Fibroblast of skin of left quadriceps (primary cell): Measurements from ENCODE around the gene PDP2.
"Not testable (repeated sequence)": the region's sequence is repeated elsewhere in the genome, so short reads cannot be mapped to it uniquely, and the experiment has no call there.

Experiments used
- DNase-seq, 2 experiments: peaks; one replicate each; pipeline ENCODE4 v3.0.0-alpha.2; 2013; ENCODE audit warnings: low read depth in 2 of 2

The PDP2 gene

GRCh38 chr16:66853261-66854139 lies 26.8 kb upstream of the PDP2 start:
- DNase-seq: no peak

DNA sequence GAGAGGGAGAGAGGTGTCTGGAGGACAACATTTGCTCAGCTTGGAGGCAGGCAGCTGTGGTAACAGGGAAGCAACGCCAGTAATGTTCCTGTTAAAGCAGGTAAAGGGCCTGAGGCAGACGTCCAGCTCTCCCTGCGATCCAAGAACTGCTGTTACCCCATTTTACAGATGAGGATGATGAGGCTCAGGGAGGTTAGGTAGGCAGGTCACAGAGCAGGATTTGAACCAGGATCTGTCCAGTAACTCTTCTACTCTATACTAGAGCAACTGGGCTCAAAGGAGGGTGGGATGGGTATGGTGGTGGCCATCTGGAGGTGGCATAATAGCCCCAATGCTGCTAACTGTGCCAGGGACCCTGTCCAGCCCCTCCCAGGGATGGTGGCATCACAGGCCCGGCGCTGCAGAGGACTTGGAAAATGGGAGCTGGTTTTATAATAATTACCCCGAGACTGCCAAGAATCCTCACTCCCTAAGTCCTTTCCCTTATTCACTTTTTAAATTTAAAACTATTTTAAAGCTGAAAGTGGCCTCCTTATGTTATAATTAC lies 24.1 kb upstream of the PDP2 start:
- DNase-seq: no peak

GRCh38 chr16:66856801-66857200 lies 23.5 kb upstream of the PDP2 start:
- no peak for DNase-seq

GRCh38 chr16:66857437-66857836 lies 22.9 kb upstream of the PDP2 start:
- DNase-seq: no peak

- no peak for DNase-seq
Observed at GRCh38 chr16:66858740-66859396, 21.4 kb upstream of the PDP2 start.

- DNase-seq: no peak
Observed at GRCh38 chr16:66859397-66860068, 20.8 kb upstream of the PDP2 start.

GRCh38 chr16:66862023-66862520 lies 18.2 kb upstream of the PDP2 start:
- no peak for DNase-seq

DNA sequence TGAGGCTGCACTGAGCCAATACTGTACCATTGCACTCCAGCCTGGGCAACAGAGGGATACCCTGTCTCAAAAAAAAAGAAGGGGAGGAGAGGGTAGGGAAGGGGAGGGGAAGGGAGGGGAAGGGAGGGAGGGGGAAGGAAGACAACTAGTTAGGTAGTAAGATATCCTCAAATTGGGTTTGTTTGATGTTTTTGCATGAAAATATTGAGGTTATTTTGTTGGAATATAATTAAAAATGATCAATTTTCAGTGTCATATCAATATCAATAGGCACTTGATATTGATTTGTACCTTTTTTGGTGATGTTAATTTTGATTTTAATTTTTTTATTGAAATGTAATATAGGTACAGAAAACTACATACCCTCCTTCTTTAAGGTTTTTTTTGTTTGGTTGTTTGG lies 16.6 kb upstream of the PDP2 start:
- no peak for DNase-seq

- DNase-seq: no peak
Observed at GRCh38 chr16:66869424-66869823, 10.9 kb upstream of the PDP2 start.

GRCh38 chr16:66871363-66871762 lies 9.0 kb upstream of the PDP2 start:
- not testable (repeated sequence) for DNase-seq

GRCh38 chr16:66871840-66872239 lies 8.5 kb upstream of the PDP2 start:
- no peak for DNase-seq

- DNase-seq: no peak
Observed at GRCh38 chr16:66872559-66872942, 7.8 kb upstream of the PDP2 start.

GRCh38 chr16:66872943-66873684 lies 7.2 kb upstream of the PDP2 start:
- DNase-seq: peak; percentile 97 to 98

- no peak for DNase-seq
Observed at GRCh38 chr16:66873685-66874055, 6.6 kb upstream of the PDP2 start.

DNA sequence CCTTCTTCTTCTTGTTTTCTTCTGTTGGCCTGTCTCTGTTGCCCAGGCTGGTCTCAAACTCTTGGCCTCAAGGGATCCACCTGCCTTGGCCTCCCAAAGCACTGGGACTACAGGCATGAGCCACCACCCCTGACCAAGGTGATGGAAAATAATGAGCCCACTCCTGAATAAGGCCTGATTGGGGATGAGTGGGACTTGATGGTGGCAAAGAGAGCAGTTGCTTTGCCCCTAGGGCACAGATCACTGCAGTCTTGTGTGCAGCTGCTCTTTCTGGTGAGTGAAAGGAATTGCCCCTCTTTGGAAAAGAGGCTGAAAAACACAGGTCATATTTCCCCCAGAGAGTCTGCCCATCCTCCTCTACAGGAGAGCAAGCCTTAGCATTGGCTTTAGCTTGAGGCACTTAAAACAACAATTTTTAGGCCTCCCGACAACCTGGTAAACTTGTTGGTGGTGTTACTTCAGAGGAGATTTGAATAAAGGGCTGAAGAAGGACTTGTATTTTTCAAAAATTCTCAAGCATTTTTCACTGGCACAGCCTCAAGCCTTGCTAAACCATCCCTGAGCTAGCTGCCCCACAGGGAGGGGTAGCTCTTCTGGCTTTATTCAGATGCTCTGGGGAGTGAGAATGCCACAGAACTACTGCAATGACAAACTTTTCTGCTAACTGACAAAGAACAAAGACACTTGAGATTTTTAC lies 6.1 kb upstream of the PDP2 start:
- peak in 1 of 2 experiments; percentile 9 for DNase-seq

- no peak for DNase-seq
Observed at GRCh38 chr16:66878067-66878466, 2.2 kb upstream of the PDP2 start.

DNA sequence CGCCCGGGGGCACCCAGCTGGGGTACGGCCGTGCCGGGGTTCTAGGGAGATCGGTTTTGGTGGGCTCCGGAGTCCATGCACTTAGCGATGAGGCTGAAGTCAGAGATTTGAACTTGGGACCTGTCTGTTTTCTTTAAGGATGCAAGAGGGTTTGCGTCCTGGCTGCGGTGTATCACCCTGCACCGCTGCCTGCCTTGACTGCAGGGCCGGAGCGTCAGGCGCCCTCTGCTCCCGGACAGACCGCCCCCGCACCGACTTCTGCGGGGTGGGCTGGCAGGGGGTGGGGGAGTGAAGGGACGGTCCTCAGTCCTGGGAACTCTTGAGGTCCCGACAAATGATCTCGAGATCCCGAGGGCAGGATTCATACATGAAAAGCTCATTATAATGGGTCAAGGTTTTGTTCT lies 701 bp downstream of the PDP2 start:
- no peak for DNase-seq

- DNase-seq: no peak
Observed at GRCh38 chr16:66881560-66881959, 1.2 kb downstream of the PDP2 start.

- DNase-seq: no peak
Observed at GRCh38 chr16:66881964-66882508, 1.7 kb downstream of the PDP2 start.

DNA sequence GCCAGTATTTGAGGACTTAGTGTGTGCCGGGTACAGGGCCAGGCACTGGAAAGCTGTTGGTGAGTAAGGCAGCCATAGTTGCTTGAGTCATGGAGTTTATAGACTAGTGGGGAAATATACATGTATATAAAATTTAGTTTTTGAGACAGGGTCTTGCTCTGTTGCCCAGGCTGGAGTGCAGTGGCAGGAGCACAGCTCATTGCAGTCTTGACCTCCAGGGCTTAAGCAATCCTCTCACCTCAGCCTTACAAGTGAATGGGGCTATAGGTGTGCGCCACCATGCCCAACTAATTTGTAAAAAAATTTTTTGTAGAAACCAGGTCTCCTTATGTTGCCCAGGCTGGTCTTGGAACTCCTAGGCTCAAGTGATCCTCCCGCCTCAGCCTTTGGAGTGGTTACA lies 2.4 kb downstream of the PDP2 start:
- no peak for DNase-seq

- no peak for DNase-seq
Observed at GRCh38 chr16:66885491-66885890, 5.2 kb downstream of the PDP2 start.
